CD8-positive, alpha-beta memory T cell (primary cell): ENCODE results near the gene KLHL7. TPM values are rescaled to one million over a fixed set of nuclear protein-coding genes. Genes with fewer than 3 reads are reported as not detected.

Experiments used
- CTCF ChIA-PET: fragments of 350-600 bp; sonication (Branson Sonifier 250); formaldehyde crosslinking; loops from one replicate; lab custom pipeline; 2021; ENCODE audit warnings: antibody characterized with exemption; lab: Charles Lee
- POLR2A ChIA-PET: fragments of 350-600 bp; sonication (Branson Sonifier 250); formaldehyde crosslinking; loops from one replicate; lab custom pipeline; 2021; ENCODE audit warnings: antibody characterized with exemption; lab: Charles Lee
- DNase-seq, 5 donors: peaks; one replicate each; pipeline versions ENCODE4 v3.0.0 to v3.0.0-alpha.2; 2020 to 2022; ENCODE audit warnings: mixed read lengths in 1 of 5
- H3K27ac ChIP-seq: one replicate; pipeline ENCODE4 v1.7.0; 2013; ENCODE audit warnings: low read depth, mild to moderate bottlenecking, low read length, moderate library complexity
- H3K27me3 ChIP-seq: 2 replicates; pipeline ENCODE4 v1.7.0; 2013; ENCODE audit warnings: low read length, mild to moderate bottlenecking; ENCODE audit not compliant: insufficient read depth, poor library complexity, severe bottlenecking
- H3K36me3 ChIP-seq: 2 replicates; pipeline ENCODE4 v1.7.0; 2013; ENCODE audit warnings: mild to moderate bottlenecking, low read length, moderate library complexity; ENCODE audit not compliant: insufficient read depth
- H3K4me1 ChIP-seq: 2 replicates; pipeline ENCODE4 v1.7.0; 2013; ENCODE audit warnings: mild to moderate bottlenecking, low read length, moderate library complexity; ENCODE audit not compliant: insufficient read depth
- H3K4me3 ChIP-seq: 2 replicates; pipeline ENCODE4 v1.7.0; 2013; ENCODE audit warnings: mild to moderate bottlenecking, low read length
- H3K9me3 ChIP-seq: 2 replicates; pipeline ENCODE4 v1.7.0; 2013; ENCODE audit warnings: mild to moderate bottlenecking, low read length
- H3K27ac Mint-ChIP-seq, 8 donors: one replicate each; pipeline ENCODE4 v1.8.0; 2020 to 2021; ENCODE audit warnings: mixed read lengths in 8 of 8, mild to moderate bottlenecking in 6 of 8, inconsistent platforms in 3 of 8, moderate library complexity in 3 of 8
- H3K27me3 Mint-ChIP-seq, 2 donors: one replicate each; pipeline ENCODE4 v1.8.0; 2020 to 2021; ENCODE audit warnings: mixed read lengths in 2 of 2, mild to moderate bottlenecking in 1 of 2, moderate library complexity in 1 of 2
- H3K36me3 Mint-ChIP-seq, 3 donors: one replicate each; pipeline ENCODE4 v1.8.0; 2020 to 2021; ENCODE audit warnings: mixed read lengths in 3 of 3, inconsistent platforms in 1 of 3, mild to moderate bottlenecking in 1 of 3
- H3K4me1 Mint-ChIP-seq, 3 donors: one replicate each; pipeline ENCODE4 v1.8.0; 2020 to 2021; ENCODE audit warnings: mixed read lengths in 3 of 3, inconsistent platforms in 1 of 3, mild to moderate bottlenecking in 1 of 3
- H3K4me3 Mint-ChIP-seq, 7 donors: one replicate each; pipeline ENCODE4 v1.8.0; 2020 to 2021; ENCODE audit warnings: mixed read lengths in 7 of 7, mild to moderate bottlenecking in 6 of 7, moderate library complexity in 4 of 7, inconsistent platforms in 2 of 7
- H3K9me3 Mint-ChIP-seq, 5 donors: one replicate each; pipeline ENCODE4 v1.8.0; 2020 to 2022; ENCODE audit warnings: mixed read lengths in 5 of 5, mild to moderate bottlenecking in 3 of 5, moderate library complexity in 2 of 5, inconsistent platforms in 1 of 5
- polyA plus RNA-seq: library from polyadenylated mRNA; unstranded; fragments of 300-500 nt; fragmentation: Illumina TruSeq; gene quantifications from one replicate; pipeline ENCODE4 v1.2.3, GENCODE V29; 2021
- total RNA-seq, 2 experiments: library from RNA; stranded (reverse); gene quantifications; one replicate each; pipeline ENCODE4 v1.2.3, GENCODE V29; 2021

The KLHL7 gene
- total and polyA plus RNA-seq, 3 experiments from 2014 or later = 20.4 to 29.9 (median 20.9) TPM

GRCh38 chr7:23164846-23165245, 59.3 kb downstream of the KLHL7 start:
- peaks cover 0 to 19% (median 5%) of the 10 kb centered on the region in 3 donors for H3K36me3 Mint-ChIP-seq
- no peaks in the 10 kb centered on the region for H3K4me1 Mint-ChIP-seq
- no peak overlapping the region for H3K4me3 Mint-ChIP-seq
- Histone ChIP-seq H3K4me1 (no peaks in the 10 kb centered on the region), H3K27me3 (no peaks in the 10 kb centered on the region), H3K4me3 (no peak overlapping the region), H3K27ac (no peak overlapping the region), H3K36me3 (no peaks in the 10 kb centered on the region), H3K9me3 (no peaks in the 10 kb centered on the region)
- ChIA-PET CTCF (interaction anchor here (1.4 kb wide), 1 partner anchor 68 kb away, joined by 3 read pairs; no protein-coding TSS in a partner anchor), POLR2A (no interaction called here)
- DNase-seq = no peak
- H3K27me3 Mint-ChIP-seq = no peaks in the 10 kb centered on the region
- H3K27ac Mint-ChIP-seq = no peak overlapping the region
- no peaks in the 10 kb centered on the region for H3K9me3 Mint-ChIP-seq

- ChIA-PET POLR2A (no interaction called here), CTCF (interaction anchor here (1.4 kb wide), 1 partner anchor 68 kb away, joined by 3 read pairs; no protein-coding TSS in a partner anchor)
- no peak overlapping the region for H3K4me3 ChIP-seq
- H3K4me1 ChIP-seq = no peaks in the 10 kb centered on the region
- no peaks in the 10 kb centered on the region for H3K9me3 Mint-ChIP-seq
- H3K36me3 Mint-ChIP-seq = peaks cover 0 to 19% (median 4%) of the 10 kb centered on the region in 3 donors
- H3K27me3 ChIP-seq = no peaks in the 10 kb centered on the region
- H3K4me3 Mint-ChIP-seq = no peak overlapping the region
- H3K27ac Mint-ChIP-seq = no peak overlapping the region
- no peaks in the 10 kb centered on the region for H3K9me3 ChIP-seq
- H3K27ac ChIP-seq = no peak overlapping the region
- no peak for DNase-seq
- H3K27me3 Mint-ChIP-seq = no peaks in the 10 kb centered on the region
- H3K4me1 Mint-ChIP-seq = no peaks in the 10 kb centered on the region
- H3K36me3 ChIP-seq = no peaks in the 10 kb centered on the region
Observed at GRCh38 chr7:23165316-23165715, 59.7 kb downstream of the KLHL7 start.

- no peaks in the 10 kb centered on the region for H3K9me3 ChIP-seq
- DNase-seq = no peak
- no peaks in the 10 kb centered on the region for H3K4me1 ChIP-seq
- no peak overlapping the region for H3K4me3 ChIP-seq
- H3K27me3 ChIP-seq = no peaks in the 10 kb centered on the region
- H3K36me3 ChIP-seq = no peaks in the 10 kb centered on the region
- H3K27me3 Mint-ChIP-seq = no peaks in the 10 kb centered on the region
- ChIA-PET CTCF (no interaction called here), POLR2A (no interaction called here)
- H3K27ac ChIP-seq = no peak overlapping the region
- no peak overlapping the region for H3K4me3 Mint-ChIP-seq
- H3K4me1 Mint-ChIP-seq = no peaks in the 10 kb centered on the region
- H3K27ac Mint-ChIP-seq = no peak overlapping the region
- no peaks in the 10 kb centered on the region for H3K9me3 Mint-ChIP-seq
- peaks cover 0 to 25% (median 5%) of the 10 kb centered on the region in 3 donors for H3K36me3 Mint-ChIP-seq
Observed at GRCh38 chr7:23167691-23168090, 62.1 kb downstream of the KLHL7 start.

GRCh38 chr7:23168111-23168885, 62.7 kb downstream of the KLHL7 start:
- Histone ChIP-seq H3K27ac (no peak overlapping the region), H3K9me3 (no peaks in the 10 kb centered on the region), H3K27me3 (no peaks in the 10 kb centered on the region), H3K36me3 (no peaks in the 10 kb centered on the region), H3K4me3 (no peak overlapping the region), H3K4me1 (no peaks in the 10 kb centered on the region)
- H3K4me1 Mint-ChIP-seq = no peaks in the 10 kb centered on the region
- no peaks in the 10 kb centered on the region for H3K27me3 Mint-ChIP-seq
- H3K4me3 Mint-ChIP-seq = no peak overlapping the region
- no peak for DNase-seq
- peaks cover 0 to 27% (median 7%) of the 10 kb centered on the region in 3 donors for H3K36me3 Mint-ChIP-seq
- ChIA-PET POLR2A (no interaction called here), CTCF (no interaction called here)
- H3K27ac Mint-ChIP-seq = no peak overlapping the region
- H3K9me3 Mint-ChIP-seq = no peaks in the 10 kb centered on the region

GRCh38 chr7:23175938-23176337, 70.4 kb downstream of the KLHL7 start:
- H3K4me1 Mint-ChIP-seq = peaks cover 1 to 5% (median 5%) of the 10 kb centered on the region in 3 donors
- no peaks in the 10 kb centered on the region for H3K27me3 Mint-ChIP-seq
- H3K27ac Mint-ChIP-seq = no peak overlapping the region
- no peak for DNase-seq
- POLR2A ChIA-PET = no interaction called here
- H3K27ac ChIP-seq = no peak overlapping the region
- H3K9me3 ChIP-seq = no peaks in the 10 kb centered on the region
- H3K36me3 Mint-ChIP-seq = peaks cover 0 to 18% (median 4%) of the 10 kb centered on the region in 3 donors
- no peaks in the 10 kb centered on the region for H3K36me3 ChIP-seq
- H3K9me3 Mint-ChIP-seq = no peaks in the 10 kb centered on the region
- H3K4me3 Mint-ChIP-seq = no peak overlapping the region
- H3K27me3 ChIP-seq = no peaks in the 10 kb centered on the region
- H3K4me3 ChIP-seq = no peak overlapping the region
- H3K4me1 ChIP-seq = peaks cover 4% of the 10 kb centered on the region
- CTCF ChIA-PET = no interaction called here

GRCh38 chr7:23181684-23182553, 76.3 kb downstream of the KLHL7 start, which contains the start of gene NUP42:
Gene NUP42, plus strand, starts transcription at chr7:23182048. Its CDS starts 38 bp downstream, at chr7:23182086.
- Mint-ChIP-seq H3K27ac (peak within 1 kb of the TSS; percentile 94 to 100 (median 98)), H3K27me3 (peaks cover 0 to 5% of the 10 kb centered on the region in 2 donors), H3K4me1 (peaks cover 37 to 53% (median 48%) of the 10 kb centered on the region in 3 donors), H3K9me3 (peaks cover 0 to 2% (median 0%) of the 10 kb centered on the region in 5 donors), H3K4me3 (peak within 1 kb of the TSS; percentile 92 to 98 (median 94)), H3K36me3 (peaks cover 0 to 25% (median 3%) of the 10 kb centered on the region in 3 donors)
- Histone ChIP-seq H3K27me3 (no peaks in the 10 kb centered on the region), H3K36me3 (peaks cover 3% of the 10 kb centered on the region), H3K9me3 (no peaks in the 10 kb centered on the region), H3K4me1 (peaks cover 28% of the 10 kb centered on the region), H3K4me3 (peak within 1 kb of the TSS; percentile 68), H3K27ac (peak within 1 kb of the TSS; percentile 94)
- peak; percentile 91 to 97 (median 94) for DNase-seq
- ChIA-PET POLR2A (interaction anchor here (0.6 to 1.6 kb wide), 6 partner anchors 12 to 1099 kb away, joined by 3 to 26 read pairs (median 4); partner anchors contain the start of gene KLHL7), CTCF (interaction anchor here (0.9 to 2.2 kb wide), 2 partner anchors 76 to 80 kb away, joined by 3 to 6 read pairs; no protein-coding TSS in a partner anchor)

- Mint-ChIP-seq H3K27me3 (peaks cover 0 to 5% of the 10 kb centered on the region in 2 donors), H3K27ac (peak overlapping the region in 7 of 8 donors; percentile 24 to 94 (median 84)), H3K9me3 (peaks cover 0 to 2% (median 0%) of the 10 kb centered on the region in 5 donors), H3K4me3 (peak overlapping the region; percentile 76 to 98 (median 94)), H3K4me1 (peaks cover 38 to 57% (median 54%) of the 10 kb centered on the region in 3 donors), H3K36me3 (peaks cover 0 to 35% (median 3%) of the 10 kb centered on the region in 3 donors)
- Histone ChIP-seq H3K4me1 (peaks cover 28% of the 10 kb centered on the region), H3K4me3 (no peak overlapping the region), H3K9me3 (no peaks in the 10 kb centered on the region), H3K36me3 (peaks cover 15% of the 10 kb centered on the region), H3K27me3 (no peaks in the 10 kb centered on the region), H3K27ac (peak overlapping the region; percentile 43)
- no peak for DNase-seq
- ChIA-PET CTCF (interaction anchor here (0.7 to 1.1 kb wide), 2 partner anchors 78 to 126 kb away, joined by 3 to 5 read pairs; partner anchors contain the start of gene KLHL7), POLR2A (interaction anchor here (0.6 kb wide), 1 partner anchor 36 kb away, joined by 3 read pairs; no protein-coding TSS in a partner anchor)
Observed at GRCh38 chr7:23183279-23184012, 77.9 kb downstream of the KLHL7 start.
